HCT116 (cell line): ENCODE results near the gene VCX. TPM values are rescaled to one million over a fixed set of nuclear protein-coding genes. Genes with fewer than 3 reads are reported as not detected.

Experiments used
- ATAC-seq: fragments of 200-7000 bp; cut with Tn5 transposase; 2 replicates; pipeline ENCODE4 v1.9.1; 2020; ENCODE audit warnings: mild to moderate bottlenecking, moderate library complexity
- BruUV-seq: library from RNA; stranded (reverse); fragments of 400-500 nt; replicated peaks from 2 replicates; lab custom pipeline; 2021; lab: Mats Ljungman, UMichigan
- CTCF ChIA-PET: fragments of 300-600 bp; sonication (Branson Sonifier 250); formaldehyde crosslinking; loops from one replicate; lab custom pipeline; 2021; ENCODE audit warnings: antibody characterized with exemption; lab: Charles Lee
- POLR2A ChIA-PET: fragments of 300-600, 350-600 bp; sonication (Branson Sonifier 250); formaldehyde crosslinking; loops from one replicate; lab custom pipeline; 2021; ENCODE audit warnings: antibody characterized with exemption; lab: Charles Lee
- RAD21 ChIA-PET, 2 experiments: fragments of 300-600 bp; sonication (Branson Sonifier 250); formaldehyde crosslinking; loops; one replicate each; lab custom pipeline; 2023; ENCODE audit warnings: low total read pairs in 2 of 2; ENCODE audit not compliant: uncharacterized antibody in 2 of 2, unreplicated experiment in 2 of 2, low non-redundant PET in 1 of 2; lab: Charles Lee
- DNase-seq: peaks from one replicate; pipeline ENCODE4 v3.0.0-alpha.2; 2010; ENCODE audit warnings: low read depth, low spot score
- H2AFZ ChIP-seq: fragments of 200-600 bp; shearing (Covaris generic), sonication (generic); 2 replicates; pipeline ENCODE4 v1.6.1; 2017; ENCODE audit warnings: low read depth, mixed run types, mixed read lengths, antibody characterized with exemption, low read length; ENCODE audit not compliant: poor library complexity, severe bottlenecking
- H3K27ac ChIP-seq: 2 replicates; pipeline ENCODE4 v1.5.1; 2012; ENCODE audit warnings: low read depth, low read length
- H3K27me3 ChIP-seq: fragments of 200-600 bp; sonication (generic); 2 replicates; pipeline ENCODE4 v1.6.1; 2016; ENCODE audit warnings: mixed run types, low read length, mixed read lengths; ENCODE audit not compliant: insufficient read depth
- H3K36me3 ChIP-seq, 2 experiments: fragments of 200-500 bp in 1 of 2; fragments of 200-600 bp in 1 of 2; sonication (Bioruptor generic) in 1 of 2; sonication (generic) in 1 of 2; 2 replicates each; pipeline versions ENCODE4 v1.5.1 to v1.6.1; 2014 to 2016; ENCODE audit warnings: low read length in 2 of 2, inconsistent platforms in 1 of 2, mixed read lengths in 1 of 2, mixed run types in 1 of 2; ENCODE audit not compliant: insufficient read depth in 2 of 2, control insufficient read depth in 1 of 2
- H3K4me1 ChIP-seq, 2 experiments: fragments of 200-600 bp in 1 of 2; sonication (generic) in 1 of 2; 2 replicates each; pipeline versions ENCODE4 v1.5.1 to v1.6.1; 2012 to 2017; ENCODE audit warnings: low read length in 2 of 2, inconsistent platforms in 1 of 2, mild to moderate bottlenecking in 1 of 2, mixed read lengths in 1 of 2, mixed run types in 1 of 2, moderate library complexity in 1 of 2; ENCODE audit not compliant: insufficient read depth in 2 of 2, control insufficient read depth in 1 of 2
- H3K4me2 ChIP-seq: fragments of 200-600 bp; sonication (generic); 2 replicates; pipeline ENCODE4 v1.6.1; 2017; ENCODE audit warnings: mixed run types, low read length, mixed read lengths
- H3K4me3 ChIP-seq, 2 experiments: fragments of 200-600 bp in 1 of 2; sonication (generic) in 1 of 2; replicated peaks in 1 of 2; 2 replicates each; pipeline ENCODE4 v1.5.1; 2011 to 2016; ENCODE audit warnings: low read length in 2 of 2, control low read depth in 1 of 2, low read depth in 1 of 2, mild to moderate bottlenecking in 1 of 2, mixed read lengths in 1 of 2, mixed run types in 1 of 2
- H3K79me2 ChIP-seq: fragments of 200-600 bp; sonication (generic); 2 replicates; pipeline ENCODE4 v1.6.1; 2017; ENCODE audit warnings: mild to moderate bottlenecking, mixed run types, low read length, moderate library complexity, mixed read lengths; ENCODE audit not compliant: insufficient read depth
- H3K9ac ChIP-seq: fragments of 200-600 bp; sonication (generic); 2 replicates; pipeline ENCODE4 v1.6.1; 2016; ENCODE audit warnings: low read length, mixed read lengths
- H3K9me2 ChIP-seq: fragments of 200-600 bp; sonication (generic), shearing (Covaris generic); 2 replicates; pipeline ENCODE4 v1.6.1; 2017; ENCODE audit warnings: mixed run types, mild to moderate bottlenecking, moderate library complexity; ENCODE audit not compliant: insufficient read depth
- H3K9me3 ChIP-seq, 2 experiments: fragments of 200-500 bp in 1 of 2; fragments of 200-600 bp in 1 of 2; sonication (Bioruptor generic) in 1 of 2; sonication (generic) in 1 of 2; 2 replicates each; pipeline ENCODE4 v1.6.1; 2014 to 2017; ENCODE audit warnings: low read length in 2 of 2, mixed read lengths in 2 of 2, inconsistent platforms in 1 of 2, low read depth in 1 of 2, mild to moderate bottlenecking in 1 of 2, mixed run types in 1 of 2, moderate library complexity in 1 of 2; ENCODE audit not compliant: control insufficient read depth in 1 of 2, insufficient read depth in 1 of 2
- H4K20me1 ChIP-seq: fragments of 200-600 bp; sonication (generic), shearing (Covaris generic); 2 replicates; pipeline ENCODE4 v1.6.1; 2017; ENCODE audit warnings: mixed run types, mild to moderate bottlenecking, moderate library complexity; ENCODE audit not compliant: insufficient read depth
- CBX3 ChIP-seq: IDR thresholded peaks from 2 replicates; pipeline ENCODE4 v1.6.1; 2012; ENCODE audit warnings: low read depth
- EZH2 ChIP-seq: fragments of 200-600 bp; sonication (generic); IDR thresholded peaks from 2 replicates; pipeline ENCODE4 v1.6.1; 2017; ENCODE audit warnings: antibody characterized with exemption, mixed run types
- EZH2phosphoT487 ChIP-seq: fragments of 200-600 bp; IDR thresholded peaks from 2 replicates; pipeline ENCODE4 v1.6.1; 2018; ENCODE audit warnings: antibody characterized with exemption, borderline replicate concordance
- FOSL1 ChIP-seq: IDR thresholded peaks from 2 replicates; pipeline ENCODE4 v1.6.1; 2012; ENCODE audit warnings: low read depth
- JUND ChIP-seq: IDR thresholded peaks from 2 replicates; pipeline ENCODE4 v1.6.1; 2012
- RAD21 ChIP-seq: IDR thresholded peaks from 2 replicates; pipeline ENCODE4 v1.6.1; 2012; ENCODE audit warnings: low read depth, mild to moderate bottlenecking
- SRF ChIP-seq: IDR thresholded peaks from 2 replicates; pipeline ENCODE4 v1.6.1; 2012; ENCODE audit warnings: low read depth
- YY1 ChIP-seq: IDR thresholded peaks from 2 replicates; pipeline ENCODE4 v1.6.1; 2011; ENCODE audit warnings: low read length, low read depth, moderate library complexity, mild to moderate bottlenecking; ENCODE audit not compliant: insufficient replicate concordance; ENCODE audit errors: extremely low read depth
- ZFX ChIP-seq: fragments of 450-650 bp; IDR thresholded peaks from 2 replicates; pipeline ENCODE4 v1.6.1; 2017
- intact Hi-C: fragments of 100-400 bp; cut with micrococcal nuclease; formaldehyde crosslinking; loops from 2 replicates; pipeline ENCODE4 v1.10.0; 2022
- total RNA-seq: library from RNA; stranded (reverse); gene quantifications from one replicate; pipeline ENCODE4 v1.2.1, GENCODE V29; 2021; ENCODE audit not compliant: unreplicated experiment
- TF ChIP-seq, protein P1 (sequence below): IDR thresholded peaks from 2 replicates; pipeline ENCODE4 v1.6.1; 2012; ENCODE audit warnings: low read depth
- TF ChIP-seq, protein P2 (sequence below): IDR thresholded peaks from 2 replicates; pipeline ENCODE4 v1.6.1; 2012

The VCX gene
- total RNA-seq, 1 experiment from 2014 or later, result not detected

- H3K9me3 ChIP-seq, result no peaks in the 10 kb centered on the region
- DNase-seq, result no peak
- TF ChIP-seq ZFX (no peak), SRF (no peak), RAD21 (no peak), YY1 (no peak), CBX3 (no peak), EZH2 (no peak), FOSL1 (no peak), EZH2phosphoT487 (no peak), JUND (no peak)
- TF ChIP-seq, protein P1, sequence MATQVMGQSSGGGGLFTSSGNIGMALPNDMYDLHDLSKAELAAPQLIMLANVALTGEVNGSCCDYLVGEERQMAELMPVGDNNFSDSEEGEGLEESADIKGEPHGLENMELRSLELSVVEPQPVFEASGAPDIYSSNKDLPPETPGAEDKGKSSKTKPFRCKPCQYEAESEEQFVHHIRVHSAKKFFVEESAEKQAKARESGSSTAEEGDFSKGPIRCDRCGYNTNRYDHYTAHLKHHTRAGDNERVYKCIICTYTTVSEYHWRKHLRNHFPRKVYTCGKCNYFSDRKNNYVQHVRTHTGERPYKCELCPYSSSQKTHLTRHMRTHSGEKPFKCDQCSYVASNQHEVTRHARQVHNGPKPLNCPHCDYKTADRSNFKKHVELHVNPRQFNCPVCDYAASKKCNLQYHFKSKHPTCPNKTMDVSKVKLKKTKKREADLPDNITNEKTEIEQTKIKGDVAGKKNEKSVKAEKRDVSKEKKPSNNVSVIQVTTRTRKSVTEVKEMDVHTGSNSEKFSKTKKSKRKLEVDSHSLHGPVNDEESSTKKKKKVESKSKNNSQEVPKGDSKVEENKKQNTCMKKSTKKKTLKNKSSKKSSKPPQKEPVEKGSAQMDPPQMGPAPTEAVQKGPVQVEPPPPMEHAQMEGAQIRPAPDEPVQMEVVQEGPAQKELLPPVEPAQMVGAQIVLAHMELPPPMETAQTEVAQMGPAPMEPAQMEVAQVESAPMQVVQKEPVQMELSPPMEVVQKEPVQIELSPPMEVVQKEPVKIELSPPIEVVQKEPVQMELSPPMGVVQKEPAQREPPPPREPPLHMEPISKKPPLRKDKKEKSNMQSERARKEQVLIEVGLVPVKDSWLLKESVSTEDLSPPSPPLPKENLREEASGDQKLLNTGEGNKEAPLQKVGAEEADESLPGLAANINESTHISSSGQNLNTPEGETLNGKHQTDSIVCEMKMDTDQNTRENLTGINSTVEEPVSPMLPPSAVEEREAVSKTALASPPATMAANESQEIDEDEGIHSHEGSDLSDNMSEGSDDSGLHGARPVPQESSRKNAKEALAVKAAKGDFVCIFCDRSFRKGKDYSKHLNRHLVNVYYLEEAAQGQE, result no peak
- TF ChIP-seq, protein P2, sequence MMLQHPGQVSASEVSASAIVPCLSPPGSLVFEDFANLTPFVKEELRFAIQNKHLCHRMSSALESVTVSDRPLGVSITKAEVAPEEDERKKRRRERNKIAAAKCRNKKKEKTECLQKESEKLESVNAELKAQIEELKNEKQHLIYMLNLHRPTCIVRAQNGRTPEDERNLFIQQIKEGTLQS, result no peak
- H4K20me1 ChIP-seq, result no peaks in the 10 kb centered on the region
- H3K27ac ChIP-seq, result no peak overlapping the region
- H2AFZ ChIP-seq, result no peak overlapping the region
- no peak overlapping the region for H3K4me3 ChIP-seq
- ChIA-PET CTCF (no interaction called here), POLR2A (no interaction called here), RAD21 (no interaction called here)
- intact Hi-C loops, result no loop called here
- no peak overlapping the region for H3K4me2 ChIP-seq
- BruUV-seq, result no TSS peak
- no peaks in the 10 kb centered on the region for H3K27me3 ChIP-seq
- no peaks in the 10 kb centered on the region for H3K4me1 ChIP-seq
- ATAC-seq, result no peak
- H3K9me2 ChIP-seq, result no peaks in the 10 kb centered on the region
- no peak overlapping the region for H3K9ac ChIP-seq
- no peaks in the 10 kb centered on the region for H3K79me2 ChIP-seq
- no peaks in the 10 kb centered on the region for H3K36me3 ChIP-seq
These were observed 46.2 kb downstream of the VCX start for GRCh38 chrX:7889135-7889534.
